Cerebellar nuclear complex (tissue), 1 donor: Measurements from ENCODE around the gene CD63.
A peak's percentile ranks its signal among the peaks of the same experiment; 100 is the strongest.

Experiments
- DNase-seq, 2 experiments: peaks; one replicate each; lab custom pipeline; 2025; lab: John Stamatoyannopoulos, UW

Gene CD63

DNA sequence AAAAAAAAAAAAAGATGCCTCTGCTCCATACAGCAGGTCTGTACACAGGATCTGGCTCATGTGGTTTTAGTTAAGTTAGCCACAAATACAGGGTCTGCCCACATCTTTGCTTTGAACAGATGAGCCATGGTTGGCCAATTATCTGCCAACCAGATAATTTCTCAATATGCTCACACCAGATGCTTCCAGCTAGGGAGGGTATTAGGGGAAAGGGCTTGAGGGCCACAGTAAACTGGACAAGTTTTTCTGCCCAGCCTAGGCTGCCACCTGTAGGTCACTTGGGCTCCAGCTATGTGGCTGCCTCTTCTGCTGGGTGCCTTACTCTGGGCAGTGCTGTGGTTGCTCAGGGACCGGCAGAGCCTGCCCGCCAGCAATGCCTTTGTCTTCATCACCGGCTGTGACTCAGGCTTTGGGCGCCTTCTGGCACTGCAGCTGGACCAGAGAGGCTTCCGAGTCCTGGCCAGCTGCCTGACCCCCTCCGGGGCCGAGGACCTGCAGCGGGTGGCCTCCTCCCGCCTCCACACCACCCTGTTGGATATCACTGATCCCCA, 7.8 kb downstream of the CD63 start:
- DNase-seq = no peak

DNA sequence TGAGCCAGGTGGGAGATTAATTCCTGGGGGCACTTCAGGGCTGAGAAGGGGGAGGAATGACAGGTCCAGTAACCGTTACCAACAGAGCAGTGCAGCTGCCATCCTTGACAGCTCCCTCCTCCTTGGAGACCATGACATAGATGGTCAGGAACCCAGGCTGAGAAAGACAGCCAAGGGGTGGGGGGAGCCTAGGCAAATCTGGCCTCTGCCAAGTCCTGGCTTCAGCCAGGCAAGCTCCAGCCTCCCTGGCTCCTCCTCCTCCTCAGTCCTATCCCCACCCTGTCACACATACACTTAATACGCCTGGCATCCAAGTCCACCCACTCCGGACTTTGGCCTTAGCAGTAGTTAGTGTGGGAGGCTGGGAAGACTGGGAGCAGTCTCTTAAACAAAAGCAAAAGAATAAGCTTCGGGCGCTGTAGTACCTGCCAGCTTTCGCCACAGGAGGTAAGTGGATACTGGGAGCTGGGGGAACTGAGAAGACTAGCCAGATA, 8.7 kb downstream of the CD63 start, which contains the start of gene RDH5:
Gene RDH5 (plus strand): TSS at position 323 of the 494 bp plus-strand sequence. CDS start 792 bp downstream, outside the sequence.
- DNase-seq = no peak

DNA sequence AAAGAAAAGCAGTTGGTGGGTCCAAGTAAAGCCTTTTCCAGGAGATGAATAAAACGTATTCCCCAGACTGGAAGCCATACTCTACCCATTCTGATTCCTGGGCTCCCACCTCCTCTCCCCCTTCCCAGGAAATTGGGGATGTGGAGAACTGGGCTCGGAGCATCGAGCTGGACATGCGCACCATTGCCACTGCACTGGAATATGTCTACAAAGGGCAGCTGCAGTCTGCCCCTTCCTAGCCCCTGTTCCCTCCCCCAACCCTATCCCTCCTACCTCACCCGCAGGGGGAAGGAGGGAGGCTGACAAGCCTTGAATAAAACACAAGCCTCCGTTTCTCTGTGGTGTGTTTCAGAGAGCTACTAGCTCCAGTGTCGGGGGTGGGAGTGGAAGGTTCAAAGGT, 9.4 kb downstream of the CD63 start:
- no peak for DNase-seq

DNA sequence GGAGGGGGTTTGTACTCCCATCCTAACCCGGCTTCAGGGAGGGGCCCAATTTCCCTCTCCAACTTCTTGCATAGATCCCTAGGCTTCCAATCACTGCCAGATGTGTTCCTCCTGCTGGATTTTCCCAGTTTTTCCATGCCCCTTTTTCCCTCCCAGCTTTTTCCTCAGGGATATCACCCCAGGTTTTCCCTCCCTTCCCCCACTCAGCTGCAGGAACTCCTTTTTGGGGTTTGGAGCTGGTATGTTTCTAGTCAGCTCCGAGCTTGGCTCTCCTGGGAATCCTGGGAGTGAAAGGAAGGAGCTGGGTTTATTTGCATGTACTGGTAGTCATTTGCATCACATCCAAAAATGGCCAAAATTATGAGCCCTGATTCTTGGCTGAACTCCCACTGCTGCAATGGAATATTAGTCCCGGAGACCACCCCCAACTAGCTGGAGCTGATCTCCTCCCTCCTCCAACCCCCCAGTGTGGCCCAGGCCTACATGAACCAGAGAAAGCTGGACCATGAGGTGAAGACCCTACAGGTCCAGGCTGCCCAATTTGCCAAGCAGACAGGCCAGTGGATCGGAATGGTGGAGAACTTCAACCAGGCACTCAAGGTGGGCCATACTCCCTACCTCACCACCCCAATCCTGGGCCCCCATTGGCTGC, 10.1 kb downstream of the CD63 start:
- DNase-seq = no peak

DNA sequence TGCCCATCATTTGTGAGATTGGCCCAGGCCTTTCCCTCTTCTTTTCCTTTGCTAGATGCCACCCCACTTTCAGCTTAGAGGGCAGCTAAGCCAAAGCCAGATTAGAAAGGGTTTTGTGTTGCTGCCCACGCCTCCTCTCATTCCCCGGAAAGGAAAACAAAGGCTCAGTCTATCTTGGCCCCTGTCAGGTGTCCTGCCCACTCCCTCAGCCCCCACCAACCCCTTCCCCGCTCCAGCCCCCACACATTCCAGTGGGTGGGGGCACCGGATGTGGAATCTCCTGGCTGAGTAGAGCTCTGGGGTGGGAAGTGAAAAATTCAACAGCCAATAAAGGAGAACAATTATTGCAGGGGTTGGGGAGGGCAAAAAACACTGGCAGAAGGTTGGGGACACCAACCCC, 10.8 kb downstream of the CD63 start:
- DNase-seq = no peak

DNA sequence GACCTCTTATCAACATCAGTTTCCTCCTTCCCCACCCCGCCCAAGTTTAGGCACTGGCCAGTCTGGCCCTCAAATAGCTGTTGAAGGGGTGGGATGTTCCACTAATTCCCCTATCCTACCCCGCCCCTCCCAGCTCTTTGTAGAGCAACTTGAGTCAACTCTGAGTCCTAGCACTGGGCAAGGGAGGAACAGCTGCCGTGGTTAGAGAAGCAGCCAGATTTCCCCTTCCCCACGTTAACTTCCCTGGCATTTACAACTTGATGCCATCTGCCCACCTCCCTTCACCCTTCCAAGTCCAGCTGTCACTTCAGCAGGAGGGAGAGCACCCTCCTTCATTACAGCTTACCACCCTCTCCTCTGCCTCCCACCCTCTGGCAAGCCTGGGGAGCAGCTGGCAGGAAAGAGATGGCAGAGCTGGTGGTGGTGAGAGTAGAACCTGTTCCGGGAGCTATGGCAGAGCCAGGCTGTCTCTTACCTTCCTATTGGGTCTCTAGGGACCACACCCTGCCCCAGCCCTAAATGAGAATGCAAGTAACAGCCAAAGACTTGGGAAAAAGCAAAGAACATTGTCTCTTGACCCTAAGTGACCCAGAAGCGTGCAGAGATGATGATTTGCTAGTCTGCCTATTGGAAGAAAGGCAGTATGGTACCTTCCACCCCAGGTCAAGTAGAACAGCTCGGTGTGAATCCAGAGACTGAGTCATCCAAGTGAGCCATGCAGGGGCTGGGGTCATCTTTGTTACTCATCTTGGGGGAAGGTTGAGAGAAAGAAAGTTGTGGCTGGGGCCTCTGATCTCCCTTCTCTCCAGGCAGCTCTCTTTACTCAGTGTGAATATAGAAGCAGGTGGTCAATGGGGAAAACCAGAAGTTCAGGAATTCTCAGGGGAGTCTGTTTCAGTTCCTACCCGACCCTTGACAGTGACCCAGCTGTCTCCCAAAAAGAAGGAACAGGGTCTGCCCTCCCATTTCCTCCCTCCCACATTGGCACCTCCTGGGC, 11.5 kb downstream of the CD63 start:
- DNase-seq = no peak

DNA sequence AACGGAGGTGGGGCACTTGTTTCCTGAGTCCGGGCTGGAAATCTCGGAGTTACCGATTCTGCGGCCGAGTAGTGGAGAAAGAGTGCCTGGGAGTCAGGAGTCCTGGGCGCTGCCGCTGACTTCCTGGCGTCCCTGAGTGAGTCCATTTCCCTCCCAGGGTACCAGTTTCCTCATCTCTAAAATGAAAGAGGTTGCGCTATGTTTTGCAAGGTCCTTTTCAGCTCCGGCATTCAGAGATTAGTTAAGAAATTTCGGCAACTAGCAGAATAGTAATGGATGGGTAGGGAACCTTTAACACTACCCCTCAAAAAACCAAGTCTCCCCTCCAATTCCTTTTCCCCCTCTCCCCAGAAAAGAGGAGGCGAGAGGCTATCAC, 12.2 kb downstream of the CD63 start:
- DNase-seq = no peak

DNA sequence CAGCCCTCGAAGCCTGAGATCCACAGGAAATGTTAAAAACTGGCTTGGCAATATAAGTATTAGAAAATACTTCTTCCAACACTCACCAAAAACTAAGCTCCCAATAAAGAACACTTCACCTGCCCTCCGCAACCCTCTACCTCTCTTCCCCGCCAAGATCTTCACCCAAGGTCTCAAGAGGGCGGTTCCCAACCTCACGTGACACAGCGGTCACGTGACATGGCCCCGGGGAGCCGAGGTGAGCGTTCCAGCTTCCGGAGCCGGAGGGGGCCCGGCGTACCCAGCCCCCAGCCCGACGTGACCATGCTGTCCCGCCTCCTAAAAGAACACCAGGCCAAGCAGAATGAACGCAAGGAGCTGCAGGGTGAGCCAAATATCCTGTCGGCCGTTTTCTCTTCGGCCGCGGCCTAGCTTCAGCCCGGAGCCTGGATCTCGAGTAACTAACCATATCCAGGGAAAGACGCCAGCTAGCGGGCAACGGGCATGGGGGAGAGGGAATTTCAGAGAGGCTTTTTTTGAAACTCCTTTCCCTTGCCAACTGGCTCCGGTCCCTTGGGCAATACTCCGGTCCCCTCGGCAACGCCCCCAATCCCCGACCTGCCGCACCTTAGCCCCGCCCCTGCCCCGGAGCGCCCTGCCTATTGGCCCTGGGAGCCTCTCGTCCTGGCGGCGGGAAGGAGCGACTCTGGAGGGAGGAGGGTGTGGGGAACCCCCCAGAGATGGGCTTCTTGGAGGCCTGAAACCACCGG, 12.8 kb downstream of the CD63 start, which contains the start of gene BLOC1S1:
Gene BLOC1S1 (plus strand): TSS at position 214 of the 749 bp plus-strand sequence. CDS start 6 bp downstream, at position 220.
- DNase-seq = peak; percentile 71 to 74

DNA sequence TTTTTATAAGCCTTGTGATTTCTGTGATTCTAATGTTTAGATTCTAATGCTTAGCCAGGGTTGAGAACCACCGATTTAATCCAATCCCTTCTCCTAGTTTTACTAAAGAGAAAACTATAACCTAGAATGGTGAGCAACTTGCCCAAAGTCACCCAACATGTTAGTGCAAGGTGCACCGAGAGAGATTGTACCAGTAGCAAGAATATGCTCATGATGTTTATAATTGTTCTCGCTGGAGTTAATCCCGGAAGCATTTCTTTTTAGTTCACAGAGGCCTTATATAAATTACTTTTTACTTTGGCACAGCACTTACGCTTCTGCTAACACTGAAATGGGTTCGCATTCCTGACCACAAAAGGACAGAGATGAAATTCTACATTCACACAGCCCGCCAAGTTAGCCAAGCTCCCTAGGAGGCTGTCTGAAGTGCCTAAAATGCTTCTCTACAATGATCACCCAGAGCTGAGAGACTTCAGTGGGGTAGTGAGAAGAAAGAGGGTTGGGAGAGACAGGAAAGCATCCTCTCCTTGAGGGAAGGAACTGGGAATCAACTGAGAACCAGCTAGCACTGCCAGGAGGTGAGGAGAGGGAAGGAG, 13.5 kb downstream of the CD63 start:
- no peak for DNase-seq

DNA sequence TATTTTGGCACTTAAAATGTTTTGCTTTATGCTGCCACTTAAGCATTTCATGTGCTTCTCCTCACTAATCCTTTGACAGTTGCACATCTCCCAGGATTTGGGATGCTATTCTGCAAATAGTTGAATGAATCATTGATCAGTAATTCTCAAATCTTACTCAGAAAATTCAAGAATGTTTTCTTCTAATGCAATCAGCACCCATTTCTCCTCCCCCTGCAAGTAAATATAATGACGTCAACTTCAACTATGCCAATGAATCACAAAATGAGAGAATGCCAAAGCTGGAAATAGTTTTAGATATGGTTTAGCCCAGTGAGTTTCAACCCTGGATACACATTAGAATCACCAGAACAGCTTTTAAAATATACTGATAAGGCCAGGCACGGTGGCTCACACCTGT, 15.1 kb downstream of the CD63 start:
- no peak for DNase-seq

DNA sequence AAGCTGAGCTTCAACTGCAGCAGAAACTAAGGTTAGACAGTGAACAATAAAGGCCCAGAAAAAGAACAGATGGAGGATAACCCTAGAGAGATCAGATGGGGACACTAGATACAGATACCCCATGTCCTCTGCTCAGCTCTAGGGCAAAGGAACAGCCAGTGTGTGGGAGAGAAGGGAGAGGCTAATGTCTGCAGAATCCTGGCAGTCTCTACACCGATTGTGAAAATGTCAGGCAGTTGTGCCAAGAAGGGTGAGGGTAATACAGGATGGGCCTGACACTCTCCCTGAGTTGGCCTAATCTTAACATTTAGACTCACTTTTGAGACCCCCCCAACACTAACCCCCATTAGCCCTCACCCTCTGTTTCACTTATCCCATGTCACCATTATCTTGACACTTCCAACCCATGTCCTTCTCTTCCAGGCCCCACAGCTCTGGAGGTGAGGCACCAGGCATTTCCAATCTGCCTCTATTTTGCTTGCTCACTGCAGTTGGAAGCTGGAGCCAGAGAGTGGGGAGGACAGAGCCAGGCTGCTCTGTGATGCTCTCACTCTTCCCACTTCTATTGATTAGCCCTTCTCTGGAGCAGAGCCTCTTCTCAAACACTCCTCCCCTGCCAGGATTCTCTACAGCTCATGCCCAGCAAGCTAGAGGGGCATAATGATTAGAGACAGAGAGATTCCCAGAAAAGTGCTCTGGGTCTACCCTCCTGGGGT, 16.0 kb downstream of the CD63 start:
- no peak for DNase-seq

DNA sequence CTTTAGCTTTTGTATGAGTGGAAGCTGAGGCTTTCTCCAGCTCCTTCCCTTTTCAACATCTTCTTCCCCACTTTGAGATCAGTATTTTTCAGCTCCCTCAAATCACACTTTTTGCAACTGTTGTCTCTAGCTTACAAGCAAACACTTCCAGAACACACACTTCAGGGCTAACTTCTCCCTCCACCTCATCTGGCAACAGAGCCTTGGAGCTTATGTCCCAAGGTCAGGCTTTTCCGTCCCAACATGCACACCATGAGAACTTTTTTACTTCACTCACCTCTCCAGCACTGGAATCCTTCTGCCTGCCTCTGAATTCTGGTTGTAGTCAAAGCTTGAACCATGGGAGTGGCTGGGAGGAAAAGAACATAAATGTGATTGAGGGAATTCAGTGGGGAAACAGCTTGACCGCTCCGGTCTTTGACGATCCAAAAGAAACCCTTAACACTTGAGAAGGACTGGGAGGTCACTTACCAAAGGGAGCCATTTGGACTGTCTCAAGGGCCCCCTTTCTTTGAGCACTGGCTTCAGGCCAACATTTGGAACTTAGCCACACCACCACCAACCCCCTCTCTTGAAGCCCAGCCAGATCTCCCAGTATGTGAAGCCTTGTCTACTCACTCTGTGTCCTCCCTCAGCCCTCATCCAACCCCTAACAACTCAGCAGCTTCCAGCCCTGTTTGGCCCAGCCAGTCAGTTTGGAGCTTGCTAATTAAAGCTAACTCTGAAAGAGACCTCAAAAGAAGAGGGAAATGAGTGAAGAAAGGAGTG, 16.8 kb downstream of the CD63 start:
- DNase-seq = no peak

DNA sequence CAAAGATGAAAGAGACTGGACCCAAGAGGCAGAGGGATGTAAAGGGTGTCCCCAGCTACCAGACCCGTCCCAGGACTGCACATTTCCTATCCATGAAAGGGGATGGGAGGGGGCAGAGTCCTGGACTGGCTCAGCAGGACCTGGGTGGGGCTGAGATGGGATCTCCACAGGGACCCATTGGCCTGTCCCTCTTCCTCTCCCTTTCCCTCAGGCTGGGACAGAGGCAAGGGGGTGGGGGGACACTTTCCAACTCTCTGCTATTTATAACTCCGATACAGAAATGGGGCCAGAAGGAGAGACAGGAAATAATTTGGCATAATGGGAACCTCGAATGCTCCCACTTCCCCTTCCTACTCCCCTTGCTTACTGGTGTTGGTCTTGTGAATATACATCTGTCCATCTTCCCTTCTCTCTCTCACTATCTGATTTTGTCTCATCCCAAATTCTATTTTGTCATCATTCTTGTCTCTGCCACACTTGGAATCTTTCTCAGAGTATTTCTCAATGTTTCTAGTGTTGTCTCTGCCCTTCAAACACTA, 20.0 kb downstream of the CD63 start:
- DNase-seq = no peak

DNA sequence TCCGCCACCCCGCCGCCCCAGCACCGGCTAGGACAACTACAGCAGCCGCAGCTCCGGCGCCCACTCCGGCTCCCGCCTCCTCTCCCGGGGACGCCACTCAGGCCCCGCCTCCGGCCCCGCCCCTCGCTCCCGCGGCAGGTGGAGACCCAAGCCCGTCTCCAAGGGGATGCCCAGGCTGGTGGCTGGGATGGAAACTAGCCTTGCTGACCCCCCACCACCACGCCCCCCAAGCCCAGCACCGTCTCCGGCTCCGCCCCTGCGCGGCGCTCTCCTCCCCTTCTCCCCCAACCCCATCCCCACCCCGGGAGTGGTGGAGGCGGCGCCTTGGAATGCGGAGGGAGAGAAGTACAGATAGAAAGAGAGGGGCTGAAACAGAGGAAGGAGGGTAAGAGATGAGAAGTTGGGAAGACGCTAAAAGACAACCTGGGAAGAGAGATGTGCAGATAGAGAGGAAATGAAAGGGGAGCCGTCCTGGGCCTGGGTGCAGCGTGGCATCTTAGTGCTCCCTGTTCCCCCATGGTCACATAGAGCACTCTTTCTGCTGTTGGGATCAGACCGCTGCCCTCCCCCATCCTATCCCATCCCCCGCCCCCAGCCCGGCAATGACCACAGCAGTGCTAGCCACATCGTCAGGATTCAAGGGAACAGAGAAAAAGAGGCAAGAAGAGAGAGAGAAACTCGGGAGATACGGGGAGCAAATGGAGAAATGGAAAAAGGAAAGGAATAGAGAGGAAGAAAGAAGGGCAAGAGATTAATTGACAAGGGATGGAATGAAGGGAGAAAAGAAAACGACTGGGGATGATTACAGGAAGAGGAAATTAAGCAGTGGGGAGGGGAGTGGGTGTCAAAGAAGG, 20.7 kb downstream of the CD63 start, which contains the start of gene ITGA7:
Gene ITGA7 (minus strand): TSS at position 64 of the 854 bp plus-strand sequence. CDS start 222 bp downstream, outside the sequence.
- DNase-seq = no peak

DNA sequence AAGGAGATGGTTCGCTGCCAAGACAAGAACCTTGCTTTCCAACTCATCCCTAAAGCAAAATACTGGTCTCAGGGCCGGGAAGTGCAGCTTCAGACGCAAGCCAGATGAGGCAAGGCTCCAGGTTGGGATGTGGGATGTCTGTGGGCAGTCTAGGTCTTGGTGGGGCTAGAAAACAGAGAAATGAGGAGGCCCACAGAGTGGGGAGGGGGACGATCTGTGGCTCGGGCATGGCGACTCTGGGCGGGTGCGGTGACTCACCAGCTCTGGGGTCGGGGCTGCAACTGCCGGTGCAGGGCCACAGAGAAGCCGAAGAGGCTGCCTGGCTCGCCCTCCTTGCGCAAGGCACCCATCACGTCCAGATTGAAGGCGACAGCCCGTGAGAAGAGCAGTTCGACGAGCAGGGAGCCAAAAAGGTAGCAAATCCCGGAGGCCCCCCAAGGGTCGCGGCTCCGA, 21.6 kb downstream of the CD63 start:
- no peak for DNase-seq

DNA sequence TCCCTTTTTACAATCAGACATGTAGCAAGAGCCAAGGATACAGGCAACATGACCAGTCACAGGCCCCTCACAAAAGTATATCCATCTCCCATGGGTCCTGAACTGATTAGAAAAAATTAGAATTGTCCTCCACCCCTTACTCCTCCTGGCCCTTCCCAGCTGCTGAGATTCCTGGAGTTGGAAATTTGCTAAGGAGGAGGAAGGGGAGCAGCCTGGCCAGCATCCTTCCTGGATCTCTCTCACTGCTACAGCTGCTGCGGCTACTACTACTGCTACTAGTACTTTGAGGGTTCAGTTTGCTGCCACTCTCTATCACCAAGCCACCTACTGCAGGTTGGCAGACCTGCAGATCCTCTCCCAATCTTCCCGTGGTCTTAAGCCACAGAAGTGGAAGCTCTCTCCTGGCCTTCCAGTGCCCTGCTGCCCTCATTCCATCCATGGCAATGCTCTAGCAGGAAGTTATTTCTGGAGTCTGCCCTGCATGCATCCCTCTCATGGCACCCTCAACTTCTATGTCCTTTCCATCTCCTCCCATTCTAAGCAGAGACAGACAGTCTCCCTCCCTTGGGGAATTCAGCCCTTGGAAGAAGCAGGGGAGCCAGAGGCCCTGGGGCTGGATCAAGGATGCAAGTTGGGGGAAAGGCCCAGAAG, 22.1 kb downstream of the CD63 start:
- DNase-seq = no peak

DNA sequence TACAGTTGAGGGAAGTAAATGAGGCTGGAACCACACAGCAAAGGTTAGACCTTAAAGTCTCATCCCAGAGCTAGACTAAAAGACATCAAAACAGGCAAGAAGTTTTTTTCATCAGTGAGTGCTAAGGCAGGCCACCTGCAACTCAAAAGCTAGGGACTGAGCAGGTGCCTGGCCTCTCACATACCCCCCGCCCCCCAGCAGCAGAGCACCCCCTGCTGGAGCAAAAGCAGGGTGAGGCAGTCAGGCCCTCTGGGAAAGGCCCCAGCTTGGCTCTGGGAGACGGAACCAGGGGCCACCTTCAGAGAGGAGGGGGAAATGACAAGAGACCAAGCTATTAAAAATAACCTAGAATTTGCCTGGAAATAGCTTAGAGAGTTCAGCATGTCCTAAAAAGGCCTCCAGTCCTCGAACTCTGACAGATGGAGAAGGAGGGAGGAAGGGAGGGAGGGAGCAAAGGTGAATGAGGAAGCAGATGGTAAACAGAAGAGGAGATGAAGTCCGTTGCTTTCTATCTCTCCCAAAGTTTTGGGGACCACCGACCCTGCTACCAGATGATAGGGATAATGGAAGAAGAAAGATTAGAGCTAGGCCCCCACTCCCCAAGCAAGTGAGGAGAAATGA, 22.9 kb downstream of the CD63 start:
- no peak for DNase-seq
